ENCODE results near the gene SF3B2.

The SF3B2 gene

DNA sequence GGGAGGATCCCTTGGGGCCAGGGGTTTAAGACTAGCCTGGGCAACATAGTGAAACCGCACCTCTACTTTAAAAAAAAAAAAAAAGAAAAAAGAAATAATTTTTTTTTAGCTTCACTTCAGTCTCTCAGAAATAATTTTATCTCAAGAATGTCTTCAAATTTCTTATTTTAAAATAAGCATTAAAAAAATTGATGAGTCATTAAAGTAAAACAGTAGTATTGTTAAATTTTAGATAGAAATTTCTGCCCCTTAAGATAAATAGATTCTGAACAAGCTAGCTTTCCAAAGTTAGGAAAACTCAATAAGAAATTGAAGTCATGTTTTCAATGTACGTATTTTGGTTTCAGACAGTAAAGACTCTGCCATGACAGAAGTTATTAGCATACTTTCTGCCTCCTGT lies 10.2 kb downstream of the SF3B2 start:
- Histone ChIP-seq H3K4me3 (ENCODE audit: low read length in 2 of 2) (no peak overlapping the region), H3K4me1 (ENCODE audit: control insufficient read depth in 2 of 2, insufficient read depth in 2 of 2, low read length in 2 of 2) (no peaks in the 10 kb centered on the region), H3K36me3 (ENCODE audit: control insufficient read depth in 2 of 2, insufficient read depth in 2 of 2, low read length in 2 of 2) (peaks cover 80 to 85% of the 10 kb centered on the region in 2 donors)

DNA sequence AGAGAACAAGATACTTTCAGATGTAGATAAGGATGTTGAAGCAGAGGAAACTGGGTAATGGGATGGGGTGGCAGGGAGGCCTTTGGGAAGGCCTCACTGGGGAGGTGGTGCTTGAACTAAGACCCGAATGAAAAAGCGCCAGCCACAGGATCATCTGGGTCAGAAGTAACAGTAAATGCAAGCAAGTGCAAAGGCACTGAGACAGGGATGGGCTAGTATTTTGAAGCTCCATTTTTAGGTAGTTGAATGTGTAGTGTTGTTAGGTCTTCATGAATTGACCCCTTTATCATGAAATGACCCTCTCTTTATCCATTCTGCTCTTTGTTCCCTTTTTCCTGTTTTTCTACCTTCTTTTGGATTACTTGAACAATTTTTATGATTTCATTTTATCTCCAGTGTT lies 11.7 kb downstream of the SF3B2 start:
- no peak overlapping the region for H3K4me3 ChIP-seq (ENCODE audit: low read length in 2 of 2)
- H3K9ac ChIP-seq (ENCODE audit: low read depth in 1 of 2, low read length in 2 of 2): no peak overlapping the region
- no peaks in the 10 kb centered on the region for H3K9me3 ChIP-seq (ENCODE audit: control insufficient read depth in 2 of 2, low read length in 2 of 2)
- peaks cover 75 to 87% of the 10 kb centered on the region in 2 donors for H3K36me3 ChIP-seq (ENCODE audit: control insufficient read depth in 2 of 2, insufficient read depth in 2 of 2, low read length in 2 of 2)
- H3K27me3 ChIP-seq (ENCODE audit: control insufficient read depth in 2 of 2, insufficient read depth in 2 of 2, low read length in 2 of 2): no peaks in the 10 kb centered on the region
- no peak overlapping the region for H3K27ac ChIP-seq (ENCODE audit: low read depth in 2 of 2, low read length in 2 of 2)
- peaks cover 3 to 4% of the 10 kb centered on the region in 2 donors for H3K4me1 ChIP-seq (ENCODE audit: control insufficient read depth in 2 of 2, insufficient read depth in 2 of 2, low read length in 2 of 2)

More for the DNA sequence above, 10.2 kb downstream of the SF3B2 start:
- Histone ChIP-seq H3K9ac (ENCODE audit: low read depth in 1 of 2, low read length in 2 of 2) (no peak overlapping the region), H3K27ac (ENCODE audit: low read depth in 2 of 2, low read length in 2 of 2) (no peak overlapping the region), H3K9me3 (ENCODE audit: control insufficient read depth in 2 of 2, low read length in 2 of 2) (no peaks in the 10 kb centered on the region), H3K27me3 (ENCODE audit: control insufficient read depth in 2 of 2, insufficient read depth in 2 of 2, low read length in 2 of 2) (no peaks in the 10 kb centered on the region)

DNA sequence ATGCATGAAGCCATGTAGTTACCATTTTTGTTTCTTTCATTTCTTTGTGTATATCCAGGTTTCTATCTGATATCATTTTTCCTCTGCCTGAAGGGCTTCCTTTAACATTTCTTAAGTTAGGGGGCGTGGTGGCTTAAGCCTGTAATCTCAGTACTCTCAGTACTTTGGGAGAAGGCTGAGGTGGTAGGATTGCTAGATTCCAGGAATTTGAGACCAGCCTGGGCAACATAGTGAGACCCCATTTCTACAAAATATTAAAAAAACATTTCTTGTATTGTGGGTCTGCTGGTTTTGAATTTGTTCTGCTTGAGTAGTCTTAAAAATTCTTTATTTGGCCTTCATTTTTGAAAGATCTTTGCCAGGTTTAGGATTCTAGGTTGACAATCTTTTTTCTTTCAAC lies 12.4 kb downstream of the SF3B2 start:
- peaks cover 70 to 82% of the 10 kb centered on the region in 2 donors for H3K36me3 ChIP-seq (ENCODE audit: control insufficient read depth in 2 of 2, insufficient read depth in 2 of 2, low read length in 2 of 2)
- H3K9me3 ChIP-seq (ENCODE audit: control insufficient read depth in 2 of 2, low read length in 2 of 2): no peaks in the 10 kb centered on the region
- H3K9ac ChIP-seq (ENCODE audit: low read depth in 1 of 2, low read length in 2 of 2): no peak overlapping the region
- H3K27me3 ChIP-seq (ENCODE audit: control insufficient read depth in 2 of 2, insufficient read depth in 2 of 2, low read length in 2 of 2): no peaks in the 10 kb centered on the region
- H3K4me3 ChIP-seq (ENCODE audit: low read length in 2 of 2): no peak overlapping the region
- no peak overlapping the region for H3K27ac ChIP-seq (ENCODE audit: low read depth in 2 of 2, low read length in 2 of 2)
- H3K4me1 ChIP-seq (ENCODE audit: control insufficient read depth in 2 of 2, insufficient read depth in 2 of 2, low read length in 2 of 2): peaks cover 10 to 11% of the 10 kb centered on the region in 2 donors

DNA sequence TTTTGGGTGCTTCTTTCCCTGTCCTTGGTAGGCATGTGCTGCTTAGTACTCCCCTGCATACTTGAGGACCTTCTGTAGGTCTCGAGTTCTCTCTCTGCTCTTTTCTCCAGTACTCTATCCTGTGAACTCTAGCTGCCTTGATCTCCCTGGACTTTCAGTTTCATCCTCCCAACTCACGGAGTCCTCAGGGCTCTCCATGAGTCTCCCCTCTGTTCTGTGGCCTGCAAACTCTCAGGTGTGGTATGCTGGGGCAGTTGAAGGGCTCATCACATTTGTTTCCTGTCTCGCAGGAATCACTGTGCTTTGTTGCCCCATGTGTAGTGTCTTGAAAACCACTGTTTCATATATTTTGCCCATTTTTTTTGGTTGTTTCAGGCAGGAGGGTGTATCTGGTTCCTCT lies 14.6 kb downstream of the SF3B2 start:
- no peak overlapping the region for H3K4me3 ChIP-seq (ENCODE audit: low read length in 2 of 2)
- peaks cover 10 to 14% of the 10 kb centered on the region in 2 donors for H3K4me1 ChIP-seq (ENCODE audit: control insufficient read depth in 2 of 2, insufficient read depth in 2 of 2, low read length in 2 of 2)
- no peak overlapping the region for H3K9ac ChIP-seq (ENCODE audit: low read depth in 1 of 2, low read length in 2 of 2)
- H3K27me3 ChIP-seq (ENCODE audit: control insufficient read depth in 2 of 2, insufficient read depth in 2 of 2, low read length in 2 of 2): no peaks in the 10 kb centered on the region
- H3K9me3 ChIP-seq (ENCODE audit: control insufficient read depth in 2 of 2, low read length in 2 of 2): no peaks in the 10 kb centered on the region
- no peak overlapping the region for H3K27ac ChIP-seq (ENCODE audit: low read depth in 2 of 2, low read length in 2 of 2)
- peaks cover 48 to 60% of the 10 kb centered on the region in 2 donors for H3K36me3 ChIP-seq (ENCODE audit: control insufficient read depth in 2 of 2, insufficient read depth in 2 of 2, low read length in 2 of 2)

DNA sequence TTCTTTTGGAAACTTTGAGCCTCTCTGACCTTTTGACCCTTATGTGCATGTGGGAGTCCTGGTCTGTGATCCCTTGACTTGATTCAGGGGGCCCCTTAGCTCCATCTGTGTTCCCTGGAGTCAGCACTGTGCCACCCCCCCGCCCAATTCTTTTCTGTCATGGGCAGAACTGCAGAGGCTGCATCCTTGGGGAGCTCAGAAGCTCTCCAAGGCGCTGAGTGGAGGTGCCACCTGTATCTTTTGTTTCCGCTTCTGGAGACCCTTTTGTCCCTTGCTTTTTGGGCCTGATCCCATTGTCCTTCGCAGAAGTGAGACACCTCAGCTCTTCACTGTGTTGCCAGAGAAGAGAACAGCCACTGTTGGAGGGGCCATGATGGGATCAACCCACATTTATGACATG lies 15.5 kb downstream of the SF3B2 start:
- H3K4me3 ChIP-seq (ENCODE audit: low read length in 2 of 2): no peak overlapping the region
- H3K36me3 ChIP-seq (ENCODE audit: control insufficient read depth in 2 of 2, insufficient read depth in 2 of 2, low read length in 2 of 2): peaks cover 42 to 58% of the 10 kb centered on the region in 2 donors
- H3K27me3 ChIP-seq (ENCODE audit: control insufficient read depth in 2 of 2, insufficient read depth in 2 of 2, low read length in 2 of 2): no peaks in the 10 kb centered on the region
- no peaks in the 10 kb centered on the region for H3K9me3 ChIP-seq (ENCODE audit: control insufficient read depth in 2 of 2, low read length in 2 of 2)
- peaks cover 13 to 14% of the 10 kb centered on the region in 2 donors for H3K4me1 ChIP-seq (ENCODE audit: control insufficient read depth in 2 of 2, insufficient read depth in 2 of 2, low read length in 2 of 2)
- H3K9ac ChIP-seq (ENCODE audit: low read depth in 1 of 2, low read length in 2 of 2): no peak overlapping the region
- H3K27ac ChIP-seq (ENCODE audit: low read depth in 2 of 2, low read length in 2 of 2): no peak overlapping the region

DNA sequence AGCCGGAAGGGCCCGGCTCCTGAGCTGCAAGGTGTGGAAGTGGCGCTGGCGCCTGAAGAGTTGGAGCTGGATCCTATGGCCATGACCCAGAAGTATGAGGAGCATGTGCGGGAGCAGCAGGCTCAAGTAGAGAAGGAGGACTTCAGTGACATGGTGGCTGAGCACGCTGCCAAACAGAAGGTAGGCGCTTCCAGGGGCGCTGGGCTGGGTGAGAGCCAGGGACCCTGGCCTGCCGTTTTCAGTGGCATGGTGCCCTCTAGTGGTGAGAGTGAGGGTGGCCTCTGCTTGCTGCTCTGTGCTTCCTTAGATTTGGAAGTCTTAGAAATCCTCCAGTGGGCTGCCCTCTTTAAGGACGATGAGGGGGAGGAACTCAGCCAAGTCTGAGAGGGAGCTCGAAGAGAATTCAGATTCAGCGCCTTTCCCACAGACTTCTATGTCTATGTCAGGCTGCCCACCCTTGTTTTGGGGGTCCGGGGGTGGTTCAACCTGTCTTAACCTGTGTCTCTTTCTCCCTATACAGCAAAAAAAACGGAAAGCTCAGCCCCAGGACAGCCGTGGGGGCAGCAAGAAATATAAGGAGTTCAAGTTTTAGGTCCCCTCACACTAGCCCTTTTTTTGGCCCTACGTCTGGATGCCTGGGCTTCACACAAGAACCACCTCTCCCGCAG lies 16.1 kb downstream of the SF3B2 start:
- Histone ChIP-seq H3K4me3 (ENCODE audit: low read length in 2 of 2) (no peak overlapping the region), H3K9me3 (ENCODE audit: control insufficient read depth in 2 of 2, low read length in 2 of 2) (no peaks in the 10 kb centered on the region), H3K36me3 (ENCODE audit: control insufficient read depth in 2 of 2, insufficient read depth in 2 of 2, low read length in 2 of 2) (peaks cover 36 to 52% of the 10 kb centered on the region in 2 donors), H3K4me1 (ENCODE audit: control insufficient read depth in 2 of 2, insufficient read depth in 2 of 2, low read length in 2 of 2) (peaks cover 13 to 14% of the 10 kb centered on the region in 2 donors), H3K9ac (ENCODE audit: low read depth in 1 of 2, low read length in 2 of 2) (no peak overlapping the region), H3K27ac (ENCODE audit: low read depth in 2 of 2, low read length in 2 of 2) (peak overlapping the region; percentile 68 to 75), H3K27me3 (ENCODE audit: control insufficient read depth in 2 of 2, insufficient read depth in 2 of 2, low read length in 2 of 2) (no peaks in the 10 kb centered on the region)

DNA sequence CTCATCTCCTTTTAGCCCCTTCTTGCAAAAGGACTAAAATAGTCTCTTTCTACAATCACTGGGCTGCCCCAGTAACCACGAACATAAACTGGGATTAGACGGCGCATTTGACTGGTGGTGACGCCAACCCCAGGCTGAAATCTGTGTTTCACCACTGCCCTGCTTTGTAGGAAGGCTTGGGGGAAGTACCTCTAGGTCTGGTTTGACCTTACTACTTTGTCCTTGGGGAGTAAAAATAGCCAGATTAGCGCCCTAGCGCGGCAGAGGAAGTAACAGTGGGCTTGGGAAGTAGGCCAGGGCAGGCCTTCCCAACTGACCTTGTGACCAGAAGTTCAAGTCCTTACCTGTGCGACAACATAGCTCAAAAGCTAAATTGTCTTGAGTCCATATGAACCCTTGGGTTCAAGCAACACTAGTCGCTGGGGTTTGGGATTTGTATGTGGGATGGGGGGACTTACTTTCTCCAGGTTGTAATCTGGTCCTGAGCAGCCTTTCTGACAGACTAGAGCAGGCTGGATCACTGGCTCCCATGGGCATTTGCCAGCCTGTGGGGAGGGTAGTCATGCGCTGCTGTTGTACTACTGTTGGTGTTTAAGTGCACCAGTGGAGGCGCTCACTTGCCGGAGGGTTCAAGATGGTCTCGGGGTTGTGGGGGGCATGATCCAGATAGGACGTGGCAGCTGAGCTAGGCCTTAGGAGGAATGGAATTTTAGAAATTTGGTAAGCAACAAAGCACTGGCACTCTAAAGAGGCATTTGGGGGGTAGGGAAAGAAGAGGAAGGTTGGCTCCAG lies 17.0 kb downstream of the SF3B2 start:
- Histone ChIP-seq H3K36me3 (ENCODE audit: control insufficient read depth in 2 of 2, insufficient read depth in 2 of 2, low read length in 2 of 2) (peaks cover 28 to 43% of the 10 kb centered on the region in 2 donors), H3K4me3 (ENCODE audit: low read length in 2 of 2) (peak overlapping the region; percentile 57 to 67), H3K9me3 (ENCODE audit: control insufficient read depth in 2 of 2, low read length in 2 of 2) (no peaks in the 10 kb centered on the region), H3K4me1 (ENCODE audit: control insufficient read depth in 2 of 2, insufficient read depth in 2 of 2, low read length in 2 of 2) (peaks cover 13 to 14% of the 10 kb centered on the region in 2 donors), H3K27me3 (ENCODE audit: control insufficient read depth in 2 of 2, insufficient read depth in 2 of 2, low read length in 2 of 2) (no peaks in the 10 kb centered on the region), H3K9ac (ENCODE audit: low read depth in 1 of 2, low read length in 2 of 2) (peak overlapping the region; percentile 65 to 75), H3K27ac (ENCODE audit: low read depth in 2 of 2, low read length in 2 of 2) (peak overlapping the region; percentile 68 to 75)

DNA sequence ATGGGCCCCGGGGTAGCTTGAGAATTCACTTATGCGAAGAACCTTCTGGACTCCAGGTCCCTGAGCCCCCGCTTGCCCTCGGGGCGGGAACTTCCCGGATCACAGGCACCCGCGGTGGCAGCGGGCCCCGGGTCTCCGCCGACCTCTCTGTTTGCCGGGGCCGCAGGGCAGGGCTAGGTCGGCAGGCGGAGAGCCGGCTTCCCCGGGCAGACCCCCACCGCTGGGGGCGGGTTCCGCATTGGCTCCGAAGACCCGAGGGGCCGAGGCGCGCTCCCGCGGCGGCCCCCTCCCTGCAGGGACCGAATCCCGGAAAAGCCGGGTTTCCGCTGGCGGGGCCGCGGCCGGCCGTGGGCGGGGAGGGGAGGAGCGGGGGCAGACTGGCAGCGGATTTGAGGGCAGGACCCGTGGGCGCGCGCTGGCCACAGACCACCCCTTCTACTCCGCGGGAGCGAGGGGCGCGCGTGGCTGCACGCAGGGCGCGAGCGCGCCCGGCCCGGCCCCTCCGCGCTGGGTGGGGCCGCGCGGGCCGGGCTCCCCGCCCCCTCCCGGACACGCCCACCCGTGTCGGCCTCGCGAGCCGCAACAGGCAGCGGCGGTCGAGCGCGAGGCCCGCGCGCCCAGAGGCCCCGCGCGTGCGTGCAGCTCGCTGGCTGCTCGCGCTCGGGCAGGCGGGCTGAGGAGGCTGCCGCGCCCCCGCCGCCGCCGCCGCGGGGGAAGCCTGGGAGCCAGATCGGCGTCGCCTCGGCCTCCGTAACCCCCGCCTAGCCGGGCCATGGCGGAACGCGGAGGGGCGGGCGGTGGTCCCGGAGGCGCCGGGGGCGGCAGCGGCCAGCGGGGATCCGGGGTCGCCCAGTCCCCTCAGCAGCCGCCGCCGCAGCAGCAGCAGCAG lies 17.8 kb downstream of the SF3B2 start, which contains the start of gene PACS1:
Gene PACS1 (plus strand): TSS at position 558 of the 889 bp plus-strand sequence. CDS start 215 bp downstream, at position 773.
- Histone ChIP-seq H3K27me3 (ENCODE audit: control insufficient read depth in 2 of 2, insufficient read depth in 2 of 2, low read length in 2 of 2) (no peaks in the 10 kb centered on the region), H3K4me1 (ENCODE audit: control insufficient read depth in 2 of 2, insufficient read depth in 2 of 2, low read length in 2 of 2) (peaks cover 13 to 14% of the 10 kb centered on the region in 2 donors), H3K9me3 (ENCODE audit: control insufficient read depth in 2 of 2, low read length in 2 of 2) (no peaks in the 10 kb centered on the region), H3K9ac (ENCODE audit: low read depth in 1 of 2, low read length in 2 of 2) (peak within 1 kb of the TSS; percentile 68 to 75), H3K36me3 (ENCODE audit: control insufficient read depth in 2 of 2, insufficient read depth in 2 of 2, low read length in 2 of 2) (peaks cover 20 to 35% of the 10 kb centered on the region in 2 donors), H3K27ac (ENCODE audit: low read depth in 2 of 2, low read length in 2 of 2) (peak within 1 kb of the TSS; percentile 68 to 77), H3K4me3 (ENCODE audit: low read length in 2 of 2) (peak within 1 kb of the TSS; percentile 67 to 71)

DNA sequence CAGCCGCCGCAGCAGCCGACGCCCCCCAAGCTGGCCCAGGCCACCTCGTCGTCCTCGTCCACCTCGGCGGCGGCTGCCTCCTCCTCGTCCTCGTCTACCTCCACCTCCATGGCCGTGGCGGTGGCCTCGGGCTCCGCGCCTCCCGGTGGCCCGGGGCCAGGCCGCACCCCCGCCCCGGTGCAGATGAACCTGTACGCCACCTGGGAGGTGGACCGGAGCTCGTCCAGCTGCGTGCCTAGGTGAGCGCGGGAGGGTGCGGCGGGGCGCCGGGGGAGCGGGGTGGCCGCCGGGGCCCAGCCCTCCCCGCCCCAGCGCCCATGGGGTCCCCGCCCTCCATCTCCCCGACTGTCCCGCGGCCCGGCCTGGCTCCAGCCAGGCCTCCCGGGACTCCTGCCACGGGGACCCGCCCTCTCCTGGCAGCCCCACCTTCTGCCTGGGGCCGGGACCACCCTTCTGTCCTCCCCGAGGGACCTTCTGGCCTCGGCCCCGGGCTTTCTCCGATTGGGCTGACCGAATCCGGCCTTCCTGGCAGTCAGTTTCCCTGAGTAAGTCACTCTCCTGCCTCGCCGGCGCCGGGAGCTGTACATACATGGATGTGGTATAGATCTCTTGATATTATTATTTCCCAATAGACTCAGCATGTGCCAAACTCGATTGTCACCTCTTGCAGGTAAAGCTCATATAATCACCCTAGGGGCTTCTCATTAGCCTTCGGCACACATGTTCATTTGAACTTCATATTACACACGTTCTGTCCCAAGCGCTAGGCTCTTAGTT lies 18.6 kb downstream of the SF3B2 start:
- peaks cover 13 to 14% of the 10 kb centered on the region in 2 donors for H3K4me1 ChIP-seq (ENCODE audit: control insufficient read depth in 2 of 2, insufficient read depth in 2 of 2, low read length in 2 of 2)
- no peaks in the 10 kb centered on the region for H3K27me3 ChIP-seq (ENCODE audit: control insufficient read depth in 2 of 2, insufficient read depth in 2 of 2, low read length in 2 of 2)
- peak overlapping the region; percentile 60 to 68 for H3K9ac ChIP-seq (ENCODE audit: low read depth in 1 of 2, low read length in 2 of 2)
- no peaks in the 10 kb centered on the region for H3K9me3 ChIP-seq (ENCODE audit: control insufficient read depth in 2 of 2, low read length in 2 of 2)
- H3K4me3 ChIP-seq (ENCODE audit: low read length in 2 of 2): peak overlapping the region; percentile 67 to 71
- H3K36me3 ChIP-seq (ENCODE audit: control insufficient read depth in 2 of 2, insufficient read depth in 2 of 2, low read length in 2 of 2): peaks cover 20 to 31% of the 10 kb centered on the region in 2 donors
- H3K27ac ChIP-seq (ENCODE audit: low read depth in 2 of 2, low read length in 2 of 2): peak overlapping the region; percentile 50 to 77

Measured in mucosa of rectum (tissue), 2 donors.